HUES6 (cell line): ENCODE results near the gene VEZF1.

Source experiments
- H3K27ac ChIP-seq: 2 replicates; pipeline ENCODE4 v1.7.0; 2013; ENCODE audit warnings: low read depth, mild to moderate bottlenecking, low read length, inconsistent platforms
- H3K27me3 ChIP-seq: 2 replicates; pipeline ENCODE4 v1.6.1; 2013; ENCODE audit warnings: low read length; ENCODE audit not compliant: control insufficient read depth, insufficient read depth
- H3K36me3 ChIP-seq: 2 replicates; pipeline ENCODE4 v1.6.1; 2013; ENCODE audit warnings: low read length; ENCODE audit not compliant: control insufficient read depth, insufficient read depth
- H3K4me1 ChIP-seq: 2 replicates; pipeline ENCODE4 v1.6.1; 2013; ENCODE audit warnings: low read length; ENCODE audit not compliant: control insufficient read depth, insufficient read depth
- H3K4me3 ChIP-seq: 2 replicates; pipeline ENCODE4 v1.5.1; 2013; ENCODE audit warnings: low read depth, low read length
- H3K9ac ChIP-seq: one replicate; pipeline ENCODE4 v1.6.1; 2013; ENCODE audit warnings: mild to moderate bottlenecking, low read length
- H3K9me3 ChIP-seq: 2 replicates; pipeline ENCODE4 v1.6.1; 2013; ENCODE audit warnings: low read depth, low read length; ENCODE audit not compliant: control insufficient read depth, insufficient read depth

The VEZF1 gene

DNA sequence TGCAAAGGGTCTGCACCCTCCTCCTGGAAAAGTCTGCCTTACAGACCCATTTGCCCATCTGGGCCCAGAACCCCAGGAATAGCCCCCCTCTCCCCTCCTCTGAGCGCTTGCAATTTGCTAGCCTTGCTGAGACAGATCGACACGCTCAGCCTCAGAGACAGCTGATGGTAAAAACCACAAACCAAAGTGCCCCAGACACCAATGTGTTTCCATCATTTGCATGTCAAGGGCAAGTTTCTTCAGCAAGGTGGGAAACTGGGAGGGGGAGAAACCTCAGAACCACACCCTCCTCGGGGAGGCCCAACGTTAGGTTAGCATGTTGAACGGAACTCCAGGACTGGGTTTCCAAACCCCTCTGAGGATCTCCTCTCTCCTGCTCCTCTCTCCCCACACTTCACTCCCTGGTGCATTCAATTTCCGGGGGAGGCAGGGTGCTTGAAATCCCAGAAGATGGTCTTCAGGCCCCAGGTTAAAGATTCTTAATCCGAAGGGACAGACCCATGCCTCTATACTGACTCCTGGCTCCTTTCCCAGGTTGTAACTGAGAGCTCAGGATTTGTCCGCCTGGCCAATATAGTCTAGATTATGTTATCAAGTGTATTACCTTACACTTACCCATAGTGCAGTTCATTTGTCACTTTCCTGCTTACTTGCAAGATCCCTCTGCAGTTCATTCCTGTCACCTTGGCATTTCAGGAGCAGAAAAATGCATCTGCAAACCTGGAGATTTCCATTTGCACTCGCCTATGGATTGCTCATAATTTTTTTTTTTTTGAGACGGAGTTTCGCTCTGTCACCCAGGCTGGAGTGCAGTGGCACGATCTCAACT lies 31.5 kb downstream of the VEZF1 start:
- peak overlapping the region; percentile 86 for H3K9ac ChIP-seq

DNA sequence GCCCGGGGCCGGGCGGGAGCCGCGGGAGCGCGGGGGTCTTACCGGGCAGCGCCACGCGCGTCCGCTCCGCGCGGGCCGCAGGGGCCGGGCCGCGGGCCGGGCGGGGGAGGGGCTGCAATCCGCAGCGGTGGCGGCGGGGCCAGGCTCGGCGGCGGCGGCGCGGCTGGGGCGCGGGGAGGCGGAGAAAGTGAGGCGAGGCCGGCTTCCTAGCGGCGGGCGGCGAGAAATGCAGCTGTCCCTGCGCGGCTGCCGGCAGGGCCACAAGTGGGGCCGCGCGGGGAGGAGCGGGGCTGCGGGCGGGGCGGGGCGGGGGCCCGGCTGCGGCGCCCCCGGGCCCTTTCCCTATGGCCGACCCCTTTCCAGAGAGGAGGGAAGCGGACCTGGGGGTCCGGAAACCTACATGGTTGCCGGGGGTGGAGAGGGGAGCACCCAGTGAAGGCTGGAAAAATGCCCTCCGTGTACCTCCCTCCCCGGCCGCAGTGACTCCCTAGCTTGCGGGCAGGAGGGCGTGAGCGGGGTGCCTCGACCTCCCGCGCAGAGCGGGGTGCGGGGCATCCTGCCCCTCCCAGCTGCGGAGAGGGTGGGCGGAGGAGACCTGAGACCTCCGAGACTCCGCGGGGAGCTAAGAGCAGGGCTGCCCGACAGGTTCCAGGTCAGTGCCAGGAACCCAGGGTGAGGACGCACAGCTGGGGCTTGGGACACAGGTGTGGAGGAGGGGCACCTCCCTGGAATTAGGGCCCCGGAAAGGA lies 32.7 kb downstream of the VEZF1 start, which contains the start of gene CUEDC1:
TSS of gene CUEDC1 (minus strand) at position 230 of the 749 bp plus-strand sequence. CDS start 69,848 bp downstream, outside the sequence.
- no peaks in the 10 kb centered on the region for H3K36me3 ChIP-seq
- peak within 1 kb of the TSS; percentile 83; the same call in 1 of the 2 replicates for H3K27ac ChIP-seq
- H3K9me3 ChIP-seq, result no peaks in the 10 kb centered on the region
- peaks cover 35% of the 10 kb centered on the region for H3K27me3 ChIP-seq
- H3K4me3 ChIP-seq, result peak within 1 kb of the TSS; percentile 76
- peaks cover 57% of the 10 kb centered on the region for H3K4me1 ChIP-seq
- H3K9ac ChIP-seq, result peak within 1 kb of the TSS; percentile 86

More for the DNA sequence above, 31.5 kb downstream of the VEZF1 start:
- Histone ChIP-seq H3K27ac (no peak overlapping the region), H3K36me3 (no peaks in the 10 kb centered on the region), H3K4me3 (peak overlapping the region; percentile 76), H3K9me3 (no peaks in the 10 kb centered on the region), H3K4me1 (peaks cover 49% of the 10 kb centered on the region), H3K27me3 (peaks cover 35% of the 10 kb centered on the region)

GRCh38 chr17:57954397-57955182 lies 33.5 kb downstream of the VEZF1 start:
- peaks cover 61% of the 10 kb centered on the region for H3K4me1 ChIP-seq
- H3K27ac ChIP-seq, result peak overlapping the region; percentile 83; the same call in 1 of the 2 replicates
- H3K36me3 ChIP-seq, result no peaks in the 10 kb centered on the region
- peak overlapping the region; percentile 79 for H3K9ac ChIP-seq
- peaks cover 31% of the 10 kb centered on the region for H3K27me3 ChIP-seq
- H3K4me3 ChIP-seq, result peak overlapping the region; percentile 76
- no peaks in the 10 kb centered on the region for H3K9me3 ChIP-seq

DNA sequence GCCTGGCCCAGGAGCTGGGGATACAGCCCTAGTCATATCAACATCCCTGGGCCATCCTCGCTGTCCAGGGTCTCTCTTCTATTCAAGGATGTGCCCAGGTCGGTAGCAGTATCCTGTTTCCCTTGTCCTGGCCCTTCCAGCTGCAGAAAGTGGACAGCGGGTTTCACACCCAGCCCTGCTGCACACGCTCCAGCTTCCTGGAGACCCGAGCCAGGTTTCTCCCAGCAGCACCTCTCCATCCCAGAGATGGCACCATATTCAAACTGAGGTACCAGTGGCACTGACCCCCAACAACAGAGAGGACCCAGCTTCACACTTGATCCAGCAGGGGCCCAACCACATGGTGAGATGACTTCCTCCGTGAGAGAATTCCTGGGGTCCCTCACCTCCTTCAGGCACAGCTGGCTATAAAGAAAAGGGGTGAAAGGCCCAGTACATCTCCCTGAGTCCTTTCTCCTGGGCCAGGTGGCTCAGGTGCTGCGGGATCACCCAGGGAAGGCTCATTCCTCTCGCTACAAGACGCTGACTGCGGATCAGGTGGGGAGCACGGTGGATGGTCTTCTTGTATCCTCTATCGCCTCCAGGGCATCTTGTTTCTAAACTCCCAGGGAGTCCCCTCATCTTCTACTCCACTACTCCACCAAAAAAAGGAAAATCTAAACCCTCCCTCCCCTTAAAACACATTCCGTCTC lies 34.2 kb downstream of the VEZF1 start:
- Histone ChIP-seq H3K4me3 (peak overlapping the region; percentile 76), H3K9me3 (no peaks in the 10 kb centered on the region), H3K27ac (peak overlapping the region; percentile 69; the same call in 1 of the 2 replicates), H3K9ac (peak overlapping the region; percentile 72), H3K4me1 (peaks cover 66% of the 10 kb centered on the region), H3K27me3 (peaks cover 31% of the 10 kb centered on the region), H3K36me3 (no peaks in the 10 kb centered on the region)

DNA sequence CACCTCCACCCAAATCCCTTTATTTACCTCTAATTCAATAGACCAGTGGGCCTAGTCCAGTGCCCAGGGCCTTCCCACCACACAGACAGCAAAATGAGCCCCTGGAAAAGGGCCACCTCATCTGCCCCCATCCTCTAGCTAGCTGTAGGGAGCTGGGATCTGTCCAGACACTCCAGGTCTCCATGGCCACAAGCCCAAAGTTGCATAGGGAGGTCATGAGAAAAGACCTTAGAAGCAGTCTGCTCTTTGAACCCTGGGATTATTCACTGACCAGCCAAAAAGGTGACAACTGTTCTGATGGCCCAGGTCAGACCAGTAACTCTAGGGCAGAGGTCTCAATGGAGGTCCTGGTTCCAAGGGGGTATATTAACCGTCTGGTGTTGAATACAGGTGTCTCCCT lies 34.8 kb downstream of the VEZF1 start:
- peaks cover 31% of the 10 kb centered on the region for H3K27me3 ChIP-seq
- no peak overlapping the region for H3K4me3 ChIP-seq
- no peak overlapping the region for H3K9ac ChIP-seq
- no peak overlapping the region for H3K27ac ChIP-seq
- H3K9me3 ChIP-seq, result no peaks in the 10 kb centered on the region
- H3K36me3 ChIP-seq, result no peaks in the 10 kb centered on the region
- H3K4me1 ChIP-seq, result peaks cover 73% of the 10 kb centered on the region

- H3K36me3 ChIP-seq, result no peaks in the 10 kb centered on the region
- peaks cover 68% of the 10 kb centered on the region for H3K4me1 ChIP-seq
- H3K4me3 ChIP-seq, result no peak overlapping the region
- no peaks in the 10 kb centered on the region for H3K9me3 ChIP-seq
- H3K27me3 ChIP-seq, result peaks cover 9% of the 10 kb centered on the region
- no peak overlapping the region for H3K27ac ChIP-seq
- H3K9ac ChIP-seq, result peak overlapping the region; percentile 41
These were observed 38.4 kb downstream of the VEZF1 start for GRCh38 chr17:57949649-57950048.

DNA sequence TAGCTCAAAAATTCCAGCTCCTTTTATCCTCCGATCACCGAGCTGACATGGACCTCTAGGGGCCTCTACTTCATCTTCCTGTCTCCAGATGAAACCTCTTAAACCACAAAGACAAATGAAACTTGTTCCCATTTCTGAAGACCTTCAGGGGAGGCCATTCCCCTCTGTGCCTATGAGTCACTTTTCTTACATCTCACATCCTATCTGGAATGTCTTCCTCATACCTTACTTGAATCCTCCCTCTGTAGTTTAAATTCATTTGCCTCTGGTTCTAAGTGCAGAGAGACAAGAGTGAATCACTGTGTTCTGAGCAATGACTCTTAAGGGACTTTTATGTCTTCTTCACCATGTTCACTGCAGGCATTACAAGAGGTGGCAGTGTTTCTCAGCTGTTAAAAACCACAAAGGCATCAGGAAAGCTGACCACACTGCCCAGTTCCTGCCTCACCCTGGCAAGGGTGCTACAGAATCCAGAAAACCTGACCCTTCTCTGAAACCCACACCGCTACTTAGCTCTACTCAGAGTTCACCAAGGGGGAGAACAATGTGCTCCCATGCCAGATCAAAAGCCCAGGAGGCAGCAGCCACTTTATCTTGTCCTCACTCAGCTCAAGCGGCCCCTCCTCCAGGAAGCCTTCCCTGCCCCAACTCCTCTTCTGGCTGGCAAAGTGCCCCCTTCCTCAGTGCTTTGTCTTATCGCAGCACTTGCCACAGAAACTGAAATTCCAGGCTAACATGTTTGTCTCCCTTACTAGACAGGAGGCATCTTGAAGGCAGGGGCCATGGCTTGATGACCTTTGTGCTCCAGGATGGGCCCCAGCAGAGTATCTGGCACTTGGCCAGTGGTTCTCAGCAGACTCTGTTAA lies 39.3 kb downstream of the VEZF1 start:
- Histone ChIP-seq H3K27me3 (peaks cover 9% of the 10 kb centered on the region), H3K36me3 (no peaks in the 10 kb centered on the region), H3K27ac (peak overlapping the region; percentile 70; the same call in 1 of the 2 replicates), H3K4me1 (peaks cover 63% of the 10 kb centered on the region), H3K4me3 (no peak overlapping the region), H3K9me3 (no peaks in the 10 kb centered on the region), H3K9ac (peak overlapping the region; percentile 43)

- peak overlapping the region; percentile 70; the same call in 1 of the 2 replicates for H3K27ac ChIP-seq
- H3K27me3 ChIP-seq, result peaks cover 4% of the 10 kb centered on the region
- H3K9me3 ChIP-seq, result no peaks in the 10 kb centered on the region
- peak overlapping the region; percentile 32 for H3K9ac ChIP-seq
- no peaks in the 10 kb centered on the region for H3K36me3 ChIP-seq
- peaks cover 57% of the 10 kb centered on the region for H3K4me1 ChIP-seq
- no peak overlapping the region for H3K4me3 ChIP-seq
These were observed 39.9 kb downstream of the VEZF1 start for GRCh38 chr17:57948169-57948554.

GRCh38 chr17:57947369-57947768 lies 40.7 kb downstream of the VEZF1 start:
- H3K9me3 ChIP-seq, result no peaks in the 10 kb centered on the region
- no peak overlapping the region for H3K27ac ChIP-seq
- no peaks in the 10 kb centered on the region for H3K36me3 ChIP-seq
- H3K9ac ChIP-seq, result no peak overlapping the region
- H3K4me1 ChIP-seq, result peaks cover 49% of the 10 kb centered on the region
- H3K4me3 ChIP-seq, result no peak overlapping the region
- no peaks in the 10 kb centered on the region for H3K27me3 ChIP-seq
